IMR-90 (cell line): ENCODE data around the gene RNF103. TPM values are rescaled to one million over a fixed set of nuclear protein-coding genes. Genes with fewer than 3 reads are reported as not detected.

ENCODE experiments used
- ATAC-seq: fragments of 200-7000 bp; cut with Tn5 transposase; 2 replicates; pipeline ENCODE4 v1.9.1; 2020; ENCODE audit warnings: low read depth, mild to moderate bottlenecking, moderate library complexity
- BruUV-seq: library from RNA; stranded (reverse); fragments of 400-500 nt; replicated peaks from 2 replicates; lab custom pipeline; 2021; lab: Mats Ljungman, UMichigan
- CTCF ChIA-PET: fragments of 300-600 bp; formaldehyde crosslinking; extraction: SDS; loops from one replicate; lab custom pipeline; 2021; ENCODE audit warnings: antibody characterized with exemption; lab: Yijun Ruan, JAX
- POLR2A ChIA-PET: fragments of 300-600 bp; sonication (Branson Sonifier 250); formaldehyde crosslinking; loops from one replicate; lab custom pipeline; 2022; ENCODE audit warnings: antibody characterized with exemption; ENCODE audit not compliant: unreplicated experiment; lab: Charles Lee
- DNase-seq: peaks from one replicate; pipeline ENCODE4 v3.0.0; 2013
- H2AFZ ChIP-seq: replicated peaks from 2 replicates; pipeline ENCODE3; 2013; ENCODE audit warnings: low read length, mild to moderate bottlenecking; ENCODE audit not compliant: poor library complexity
- H2AK5ac ChIP-seq: 2 replicates; pipeline ENCODE4 v1.6.1; 2013; ENCODE audit warnings: low read depth, low read length, inconsistent platforms
- H2AK9ac ChIP-seq: replicated peaks from 2 replicates; pipeline ENCODE3; 2013; ENCODE audit warnings: mild to moderate bottlenecking, low read depth, low read length, moderate library complexity; ENCODE audit not compliant: poor library complexity
- H2BK120ac ChIP-seq: 2 replicates; pipeline ENCODE4 v1.6.1; 2013; ENCODE audit warnings: low read depth, low read length, inconsistent platforms
- H2BK15ac ChIP-seq: 3 replicates; pipeline ENCODE4 v1.6.1; 2013; ENCODE audit warnings: low read depth, low read length, inconsistent platforms
- H2BK20ac ChIP-seq: 2 replicates; pipeline ENCODE4 v1.6.1; 2013; ENCODE audit warnings: low read depth, mild to moderate bottlenecking, inconsistent platforms, low read length, moderate library complexity
- H2BK5ac ChIP-seq: 2 replicates; pipeline ENCODE4 v1.6.1; 2013; ENCODE audit warnings: mild to moderate bottlenecking, low read depth, low read length, inconsistent platforms; ENCODE audit not compliant: poor library complexity, severe bottlenecking
- H3K14ac ChIP-seq: replicated peaks from 2 replicates; pipeline ENCODE4 v1.6.1; 2013; ENCODE audit warnings: low read depth, low read length, inconsistent platforms
- H3K18ac ChIP-seq: 2 replicates; pipeline ENCODE4 v1.6.1; 2013; ENCODE audit warnings: low read depth, low read length, control low read depth
- H3K23ac ChIP-seq: 2 replicates; pipeline ENCODE4 v1.6.1; 2013; ENCODE audit warnings: low read depth, low read length, inconsistent platforms
- H3K27ac ChIP-seq: 2 replicates; pipeline ENCODE4 v1.5.1; 2013; ENCODE audit warnings: mild to moderate bottlenecking, control low read depth, low read length; ENCODE audit not compliant: insufficient read depth
- H3K27me3 ChIP-seq: 2 replicates; pipeline ENCODE4 v1.6.1; 2013; ENCODE audit warnings: low read length; ENCODE audit not compliant: control insufficient read depth, insufficient read depth
- H3K36me3 ChIP-seq: 2 replicates; pipeline ENCODE4 v1.6.1; 2013; ENCODE audit warnings: low read length, mixed read lengths; ENCODE audit not compliant: control insufficient read depth, insufficient read depth
- H3K4ac ChIP-seq: 2 replicates; pipeline ENCODE4 v1.6.1; 2013; ENCODE audit warnings: low read depth, low read length, inconsistent platforms
- H3K4me1 ChIP-seq: 2 replicates; pipeline ENCODE4 v1.6.1; 2013; ENCODE audit warnings: low read length, mixed read lengths; ENCODE audit not compliant: control insufficient read depth, insufficient read depth
- H3K4me2 ChIP-seq: 2 replicates; pipeline ENCODE4 v1.6.1; 2013; ENCODE audit warnings: low read depth, mild to moderate bottlenecking, control low read depth, low read length, moderate library complexity
- H3K4me3 ChIP-seq: 2 replicates; pipeline ENCODE4 v1.5.1; 2013; ENCODE audit warnings: low read depth, mild to moderate bottlenecking, control low read depth, low read length, moderate library complexity; ENCODE audit not compliant: insufficient read depth
- H3K56ac ChIP-seq: 2 replicates; pipeline ENCODE4 v1.6.1; 2013; ENCODE audit warnings: low read length, inconsistent platforms; ENCODE audit not compliant: insufficient read depth; ENCODE audit errors: extremely low read depth
- H3K79me1 ChIP-seq, 2 experiments: 2 replicates each; pipeline ENCODE4 v1.6.1; 2013; ENCODE audit warnings: low read length in 2 of 2, inconsistent platforms in 1 of 2, low read depth in 1 of 2
- H3K9ac ChIP-seq: 2 replicates; pipeline ENCODE4 v1.6.1; 2013; ENCODE audit warnings: low read depth, low read length, control low read depth
- H3K9me1 ChIP-seq: 2 replicates; pipeline ENCODE4 v1.6.1; 2013; ENCODE audit warnings: low read length, inconsistent platforms; ENCODE audit not compliant: insufficient read depth
- H3K9me3 ChIP-seq: 2 replicates; pipeline ENCODE4 v1.6.1; 2013; ENCODE audit warnings: low read length; ENCODE audit not compliant: control insufficient read depth, insufficient read depth
- H4K20me1 ChIP-seq: 2 replicates; pipeline ENCODE4 v1.6.1; 2013; ENCODE audit warnings: low read length, inconsistent platforms; ENCODE audit not compliant: insufficient read depth
- H4K5ac ChIP-seq: 2 replicates; pipeline ENCODE4 v1.6.1; 2013; ENCODE audit warnings: mild to moderate bottlenecking, low read depth, low read length, control low read depth
- H4K8ac ChIP-seq, 2 experiments: 2 replicates each; pipeline ENCODE4 v1.6.1; 2013; ENCODE audit warnings: low read depth in 2 of 2, low read length in 2 of 2, control low read depth in 1 of 2, inconsistent platforms in 1 of 2
- H4K91ac ChIP-seq: 2 replicates; pipeline ENCODE4 v1.6.1; 2013; ENCODE audit warnings: low read depth, low read length, inconsistent platforms; ENCODE audit not compliant: insufficient read depth
- BHLHE40 ChIP-seq: fragments of 150-350 bp; IDR thresholded peaks from 2 replicates; pipeline ENCODE4 v1.6.1; 2016; ENCODE audit warnings: mild to moderate bottlenecking, low read depth, low read length
- CEBPB ChIP-seq: IDR thresholded peaks from 2 replicates; pipeline ENCODE4 v1.6.1; 2012; ENCODE audit warnings: low read depth, low read length, improper control_type of control experiment
- CTCF ChIP-seq: conservative IDR thresholded peaks from 2 replicates; pipeline ENCODE4 v1.5.1; 2012; ENCODE audit warnings: mild to moderate bottlenecking, low read depth, low read length, improper control_type of control experiment
- ELK1 ChIP-seq: fragments of 150-350 bp; IDR thresholded peaks from 2 replicates; pipeline ENCODE4 v1.6.1; 2016; ENCODE audit warnings: low read depth, mild to moderate bottlenecking, low read length, moderate library complexity, borderline replicate concordance
- FOS ChIP-seq: fragments of 150-350 bp; IDR thresholded peaks from 2 replicates; pipeline ENCODE4 v1.6.1; 2016; ENCODE audit warnings: low read depth, low read length
- MAFK ChIP-seq: IDR thresholded peaks from 2 replicates; pipeline ENCODE4 v1.6.1; 2012; ENCODE audit warnings: low read depth, low read length, improper control_type of control experiment
- MAZ ChIP-seq: IDR thresholded peaks from 2 replicates; pipeline ENCODE4 v1.6.1; 2012; ENCODE audit warnings: low read depth, mild to moderate bottlenecking, low read length, improper control_type of control experiment, moderate library complexity, borderline replicate concordance
- MXI1 ChIP-seq: IDR thresholded peaks from 2 replicates; pipeline ENCODE4 v1.6.1; 2012; ENCODE audit warnings: low read depth, mild to moderate bottlenecking, low read length, moderate library complexity, borderline replicate concordance
- RAD21 ChIP-seq: IDR thresholded peaks from 2 replicates; pipeline ENCODE4 v1.6.1; 2012; ENCODE audit warnings: low read length, improper control_type of control experiment
- RCOR1 ChIP-seq: IDR thresholded peaks from 2 replicates; pipeline ENCODE4 v1.6.1; 2012; ENCODE audit warnings: mild to moderate bottlenecking, low read length, improper control_type of control experiment; ENCODE audit not compliant: insufficient replicate concordance
- RFX5 ChIP-seq: IDR thresholded peaks from 2 replicates; pipeline ENCODE4 v1.8.0; 2012; ENCODE audit warnings: low read depth, mild to moderate bottlenecking, low read length, moderate library complexity
- USF2 ChIP-seq: fragments of 150-350 bp; IDR thresholded peaks from 2 replicates; pipeline ENCODE4 v1.6.1; 2017; ENCODE audit warnings: mild to moderate bottlenecking, antibody characterized with exemption, low read length, low read depth
- WGBS, 2 experiments: methylation state at CpG; one replicate each; pipeline versions ENCODE4 v1.1.5 to v1.1.7; 2013; ENCODE audit warnings: missing lambda C conversion rate in 2 of 2; ENCODE audit not compliant: insufficient read length in 1 of 2; ENCODE audit errors: extremely low coverage in 2 of 2; 5-methylcytosine and 5-hydroxymethylcytosine counted together
- dilution Hi-C: fragments of 300-500 bp; cut with HindIII; formaldehyde crosslinking; loops from one replicate; pipeline ENCODE4 v1.14.3; 2018; ENCODE audit warnings: low sequenced_read_pairs; ENCODE audit not compliant: unreplicated experiment
- in situ Hi-C: fragments of 300-500 bp; cut with MboI; formaldehyde crosslinking; loops from 3 replicates; pipeline ENCODE4 v1.14.3; 2019; ENCODE audit warnings: low sequenced_read_pairs, inconsistent platforms, mixed read lengths
- intact Hi-C: fragments of 100-400 bp; cut with micrococcal nuclease; formaldehyde crosslinking; loops from 2 replicates; pipeline ENCODE4 v1.10.0; 2022
- polyA plus RNA-seq, 3 experiments: library from polyadenylated mRNA; depleted of rRNA; stranded (reverse); fragments of >200 nt; gene quantifications; 2 replicates each; pipeline ENCODE4 v1.2.3, GENCODE V29; 2012; ENCODE audit warnings: low replicate concordance in 1 of 3
- total RNA-seq: library from RNA; depleted of rRNA; stranded (reverse); fragments of >200 nt; gene quantifications from 2 replicates; pipeline ENCODE4 v1.2.3, GENCODE V29; 2012

The RNF103 gene
- total and polyA plus RNA-seq, 2 of the 4 experiments (the other 2 are of a cell fraction): 5.6 to 7.2 TPM

DNA sequence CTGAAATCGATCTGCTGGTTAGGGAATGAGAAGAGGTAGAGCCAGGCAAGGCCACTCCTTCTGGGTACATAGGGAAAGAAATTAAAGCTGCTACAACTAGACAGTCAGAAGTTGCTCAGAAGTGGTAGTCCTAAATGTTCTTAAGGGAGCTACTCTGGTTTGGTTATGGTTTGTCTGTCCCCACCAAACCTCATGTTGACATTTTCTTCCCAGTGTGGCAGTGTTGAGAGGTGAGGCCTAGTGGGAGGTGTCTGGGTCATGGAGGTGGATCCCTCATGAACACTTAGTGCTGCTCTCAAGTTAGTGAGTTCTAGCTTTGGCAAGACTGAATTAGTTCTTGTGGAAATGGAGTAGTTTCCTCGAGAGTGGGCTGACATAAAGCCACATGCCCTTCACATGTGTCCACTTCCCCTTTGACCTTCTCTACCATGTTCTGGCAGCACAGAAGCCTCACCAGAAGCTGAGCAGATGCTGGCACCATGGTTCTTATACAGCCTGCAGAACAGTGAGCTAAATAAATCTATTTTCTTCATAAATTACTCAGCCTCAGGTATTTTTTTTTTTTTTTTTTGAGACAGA, 14.7 kb downstream of the RNF103 start:
- POLR2A ChIA-PET: no interaction called here

More for the DNA sequence above, 14.7 kb downstream of the RNF103 start:
- no peak overlapping the region for H3K4me2 ChIP-seq
- no peak overlapping the region for H2BK120ac ChIP-seq
- H3K27ac ChIP-seq: no peak overlapping the region
- H3K14ac ChIP-seq: no peak overlapping the region
- H3K4me1 ChIP-seq: no peaks in the 10 kb centered on the region
- H3K9me1 ChIP-seq: no peaks in the 10 kb centered on the region; the same call in 1 of the 2 replicates
- dilution Hi-C loops: no loop called here
- no CpG with 5 or more reads among the region's 2 CpGs for WGBS, 2 experiments
- BruUV-seq: no TSS peak
- H3K4me3 ChIP-seq: no peak overlapping the region
- H3K36me3 ChIP-seq: peaks cover 28% of the 10 kb centered on the region
- in situ Hi-C loops: loop anchor here (10.0 kb wide), 1 partner anchor 94 kb away; no protein-coding TSS in a partner anchor
- no peak overlapping the region for H4K8ac ChIP-seq
- H3K4ac ChIP-seq: no peak overlapping the region
- no peak overlapping the region for H2AFZ ChIP-seq
- DNase-seq (no peak), ATAC-seq (no peak)
- H4K91ac ChIP-seq: no peak overlapping the region
- TF ChIP-seq RFX5 (no peak), MAZ (no peak), MAFK (no peak), FOS (no peak), BHLHE40 (no peak), ELK1 (no peak), RAD21 (no peak), CTCF (no peak), MXI1 (no peak), USF2 (no peak), CEBPB (no peak), RCOR1 (no peak)
- H3K79me1 ChIP-seq: 0 out of 4 replicates have a peak, but pooled peaks cover 1 to 2% of the 10 kb centered on the region in 2 experiments
- H4K5ac ChIP-seq: no peak overlapping the region
- H3K9ac ChIP-seq: no peak overlapping the region
- no peak overlapping the region for H2BK5ac ChIP-seq
- CTCF ChIA-PET: interaction anchor here (1.3 kb wide), 1 partner anchor 10 kb away, joined by 3 read pairs; no protein-coding TSS in a partner anchor
- H3K9me3 ChIP-seq: no peaks in the 10 kb centered on the region
- no peak overlapping the region for H2AK5ac ChIP-seq
- H2BK20ac ChIP-seq: no peak overlapping the region
- H3K27me3 ChIP-seq: no peaks in the 10 kb centered on the region
- intact Hi-C loops: no loop called here
- no peak overlapping the region for H3K18ac ChIP-seq
- no peak overlapping the region for H3K56ac ChIP-seq
- H4K20me1 ChIP-seq: no peaks in the 10 kb centered on the region
- H2BK15ac ChIP-seq: no peak overlapping the region
- no peak overlapping the region for H2AK9ac ChIP-seq
- H3K23ac ChIP-seq: no peak overlapping the region
